Mesendoderm (in vitro differentiated cells): ENCODE measurements around the gene MID2.
"Not testable (repeated sequence)": the region's sequence is repeated elsewhere in the genome, so short reads cannot be mapped to it uniquely, and the experiment has no call there.

Experiments
- DNase-seq: peaks from one replicate; pipeline ENCODE4 v3.0.0; 2013
- H2AK5ac ChIP-seq: 2 replicates; pipeline ENCODE4 v1.6.1; 2013; ENCODE audit warnings: low read length, inconsistent platforms
- H2BK120ac ChIP-seq: 2 replicates; pipeline ENCODE4 v1.6.1; 2013; ENCODE audit warnings: low read depth, mild to moderate bottlenecking, low read length, moderate library complexity, mixed read lengths
- H2BK15ac ChIP-seq: replicated peaks from 2 replicates; pipeline ENCODE4 v1.6.1; 2013; ENCODE audit warnings: low read depth, mild to moderate bottlenecking, moderate library complexity
- H2BK5ac ChIP-seq: 2 replicates; pipeline ENCODE4 v1.6.1; 2013; ENCODE audit warnings: low read length, inconsistent platforms
- H3K18ac ChIP-seq: 2 replicates; pipeline ENCODE4 v1.6.1; 2013; ENCODE audit warnings: mild to moderate bottlenecking, low read length, mixed read lengths
- H3K23ac ChIP-seq: one replicate; pipeline ENCODE4 v1.6.1; 2013; ENCODE audit warnings: low read length
- H3K27ac ChIP-seq: 2 replicates; pipeline ENCODE4 v1.5.1; 2013; ENCODE audit warnings: low read depth, mild to moderate bottlenecking, inconsistent platforms, low read length, moderate library complexity
- H3K27me3 ChIP-seq: 2 replicates; pipeline ENCODE4 v1.6.1; 2013; ENCODE audit warnings: low read length, control low read depth, mild to moderate bottlenecking, inconsistent platforms; ENCODE audit not compliant: insufficient read depth, poor library complexity
- H3K36me3 ChIP-seq: 2 replicates; pipeline ENCODE4 v1.6.1; 2013; ENCODE audit warnings: low read length, inconsistent platforms; ENCODE audit not compliant: control insufficient read depth, insufficient read depth
- H3K4ac ChIP-seq: one replicate; pipeline ENCODE4 v1.6.1; 2013; ENCODE audit warnings: low read depth, mild to moderate bottlenecking, low read length, moderate library complexity
- H3K4me1 ChIP-seq: 2 replicates; pipeline ENCODE4 v1.6.1; 2013; ENCODE audit warnings: low read depth, low read length, inconsistent platforms; ENCODE audit not compliant: control insufficient read depth
- H3K4me2 ChIP-seq: 2 replicates; pipeline ENCODE4 v1.6.1; 2013; ENCODE audit warnings: low read length
- H3K4me3 ChIP-seq: 2 replicates; pipeline ENCODE4 v1.5.1; 2013; ENCODE audit warnings: mild to moderate bottlenecking, low read length
- H3K56ac ChIP-seq: one replicate; pipeline ENCODE4 v1.6.1; 2013; ENCODE audit warnings: low read length
- H3K79me1 ChIP-seq: 2 replicates; pipeline ENCODE4 v1.6.1; 2013; ENCODE audit warnings: low read length, inconsistent platforms
- H3K79me2 ChIP-seq: 2 replicates; pipeline ENCODE4 v1.6.1; 2013; ENCODE audit warnings: mild to moderate bottlenecking, low read length; ENCODE audit not compliant: control insufficient read depth, insufficient read depth
- H3K9ac ChIP-seq: 2 replicates; pipeline ENCODE4 v1.6.1; 2013; ENCODE audit warnings: low read length, inconsistent platforms
- H4K5ac ChIP-seq: one replicate; pipeline ENCODE4 v1.6.1; 2013; ENCODE audit warnings: low read length
- H4K8ac ChIP-seq: one replicate; pipeline ENCODE4 v1.6.1; 2013; ENCODE audit warnings: low read depth, mild to moderate bottlenecking, control low read depth, low read length, moderate library complexity
- WGBS: extraction: QIAGEN DNeasy Blood & Tissue Kit; methylation state at CpG from one replicate; pipeline ENCODE4 v1.1.7; 2013; ENCODE audit warnings: low lambda C conversion rate, missing lambda C conversion rate; ENCODE audit not compliant: insufficient coverage; ENCODE audit errors: extremely low coverage; 5-methylcytosine and 5-hydroxymethylcytosine counted together

Gene MID2

DNA sequence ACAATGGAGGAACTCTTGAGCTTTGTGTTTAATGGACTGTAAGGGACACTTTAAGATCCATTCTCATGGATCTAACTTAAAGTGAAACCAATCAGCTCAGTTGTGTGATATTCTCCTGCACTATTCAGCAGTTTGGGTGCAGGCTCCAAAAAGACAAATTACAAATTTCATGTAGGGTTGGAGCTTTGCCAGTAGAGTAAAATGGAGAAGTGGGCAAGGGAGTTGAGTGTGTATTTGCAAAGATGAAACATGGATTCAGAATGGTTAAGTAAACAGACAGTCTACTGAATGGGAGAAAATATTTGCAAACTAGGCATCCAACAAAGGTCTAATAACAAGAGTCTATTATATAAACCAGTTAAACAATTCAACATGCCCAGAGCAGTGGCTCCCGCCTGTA, 21.2 kb upstream of the MID2 start:
- no peak for DNase-seq
- WGBS = no CpG with 5 or more reads among the region's 1 CpG
- no peak overlapping the region for H2BK120ac ChIP-seq
- no peak overlapping the region for H3K9ac ChIP-seq
- H3K79me1 ChIP-seq = no peaks in the 10 kb centered on the region
- H2BK5ac ChIP-seq = no peak overlapping the region
- no peak overlapping the region for H3K23ac ChIP-seq
- no peaks in the 10 kb centered on the region for H3K79me2 ChIP-seq
- no peak overlapping the region for H3K4me3 ChIP-seq
- no peaks in the 10 kb centered on the region for H3K27me3 ChIP-seq
- no peak overlapping the region for H3K18ac ChIP-seq
- H3K4me2 ChIP-seq = no peak overlapping the region
- no peak overlapping the region for H3K4ac ChIP-seq
- no peaks in the 10 kb centered on the region for H3K4me1 ChIP-seq
- no peak overlapping the region for H4K8ac ChIP-seq
- H3K36me3 ChIP-seq = no peaks in the 10 kb centered on the region
- no peak overlapping the region for H4K5ac ChIP-seq
- no peak overlapping the region for H2AK5ac ChIP-seq
- H2BK15ac ChIP-seq = no peak overlapping the region
- no peak overlapping the region for H3K56ac ChIP-seq
- H3K27ac ChIP-seq = no peak overlapping the region

DNA sequence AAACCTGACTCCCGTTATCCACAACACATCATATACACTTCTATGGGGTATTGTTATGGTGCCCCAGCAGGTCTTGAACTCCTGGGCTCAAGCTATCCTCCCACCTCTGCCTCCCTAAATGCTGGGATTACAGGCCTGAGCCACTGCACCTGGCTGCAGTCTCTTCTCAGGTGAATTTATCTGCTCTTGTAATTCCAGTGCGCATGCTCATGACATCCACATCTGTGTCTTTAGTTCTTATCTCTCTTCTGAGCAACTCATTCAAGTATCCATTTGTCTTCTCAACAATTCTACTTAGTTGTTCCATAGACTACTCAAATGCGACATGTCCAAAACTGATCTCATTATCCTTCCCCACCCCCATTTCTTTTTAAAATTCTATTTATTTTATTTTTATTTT, 20.5 kb upstream of the MID2 start:
- H3K4me1 ChIP-seq = no peaks in the 10 kb centered on the region
- H3K4ac ChIP-seq = no peak overlapping the region
- H4K5ac ChIP-seq = no peak overlapping the region
- no peaks in the 10 kb centered on the region for H3K79me1 ChIP-seq
- no peak overlapping the region for H4K8ac ChIP-seq
- H3K27ac ChIP-seq = no peak overlapping the region
- no peak overlapping the region for H2AK5ac ChIP-seq
- H3K36me3 ChIP-seq = no peaks in the 10 kb centered on the region
- no peak overlapping the region for H3K4me3 ChIP-seq
- H3K18ac ChIP-seq = no peak overlapping the region
- no peak overlapping the region for H2BK15ac ChIP-seq
- H2BK120ac ChIP-seq = no peak overlapping the region
- H3K9ac ChIP-seq = no peak overlapping the region
- H2BK5ac ChIP-seq = no peak overlapping the region
- H3K27me3 ChIP-seq = no peaks in the 10 kb centered on the region
- H3K4me2 ChIP-seq = no peak overlapping the region
- no peak overlapping the region for H3K23ac ChIP-seq
- 100% methylated on average over 1 of the region's 3 CpGs for WGBS
- DNase-seq = no peak
- H3K56ac ChIP-seq = no peak overlapping the region
- no peaks in the 10 kb centered on the region for H3K79me2 ChIP-seq

DNA sequence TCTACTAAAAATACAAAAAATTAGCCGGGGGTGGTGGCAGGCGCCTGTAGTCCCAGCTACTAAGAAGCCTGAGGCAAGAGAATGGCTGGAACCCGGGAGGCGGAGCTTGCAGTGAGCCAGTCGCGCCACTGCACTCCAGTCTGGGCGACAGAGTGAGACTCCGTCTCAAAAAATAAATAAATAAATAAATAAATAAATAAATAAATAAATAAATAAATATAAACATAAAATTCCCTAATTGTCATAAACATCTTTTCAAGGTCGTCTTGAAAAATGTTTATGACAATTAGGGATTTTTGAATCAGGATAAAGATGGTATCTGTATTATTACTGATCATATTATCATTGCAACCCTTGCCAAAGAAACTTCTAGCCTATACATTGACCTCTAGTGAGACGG, 15.6 kb upstream of the MID2 start:
- H3K4me2 ChIP-seq, H3K27ac ChIP-seq, DNase-seq, H3K4me1 ChIP-seq, H3K18ac ChIP-seq, H2AK5ac ChIP-seq, H3K23ac ChIP-seq, H3K27me3 ChIP-seq, H3K79me2 ChIP-seq, H2BK5ac ChIP-seq, H4K8ac ChIP-seq, H4K5ac ChIP-seq, H3K4ac ChIP-seq, H3K36me3 ChIP-seq, H3K9ac ChIP-seq, H2BK15ac ChIP-seq, H3K56ac ChIP-seq, H2BK120ac ChIP-seq, H3K79me1 ChIP-seq, H3K4me3 ChIP-seq: not testable (repeated sequence)
- no CpG with 5 or more reads among the region's 10 CpGs for WGBS

DNA sequence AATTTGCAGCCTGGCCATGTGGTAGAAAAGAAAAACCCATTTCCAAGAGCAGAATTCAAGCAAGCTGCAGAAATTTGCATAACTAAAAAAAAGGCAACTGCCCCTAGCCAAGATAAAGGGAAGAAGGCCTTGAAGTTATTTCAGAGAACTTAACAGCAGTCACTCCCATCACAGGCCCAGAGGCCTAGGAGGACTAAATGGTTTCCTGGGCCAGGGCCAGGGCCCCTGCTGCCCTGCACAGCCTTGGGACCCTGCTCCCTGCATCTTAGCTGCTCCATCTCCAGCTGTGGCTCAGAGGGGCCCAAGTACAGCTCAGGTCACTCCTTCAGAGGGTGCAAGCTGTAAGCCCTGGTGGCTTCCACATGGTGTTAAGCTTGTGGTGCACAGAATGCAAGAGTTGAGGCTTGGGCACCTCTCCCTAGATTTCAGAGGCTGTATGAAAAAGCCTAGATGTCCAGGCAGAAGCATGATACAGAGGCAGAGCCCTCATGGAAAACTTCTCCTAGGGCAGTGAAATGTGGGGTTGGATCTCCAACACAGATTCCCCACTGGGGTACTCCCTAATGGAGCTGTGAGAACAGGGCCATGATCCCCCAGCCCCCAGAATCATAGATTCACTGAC, 6.7 kb upstream of the MID2 start:
- H4K5ac ChIP-seq = no peak overlapping the region
- H3K18ac ChIP-seq = no peak overlapping the region
- no peak overlapping the region for H3K9ac ChIP-seq
- no peak overlapping the region for H2BK120ac ChIP-seq
- H2BK15ac ChIP-seq = no peak overlapping the region
- no peak overlapping the region for H3K4me3 ChIP-seq
- no peaks in the 10 kb centered on the region for H3K4me1 ChIP-seq
- no peak overlapping the region for H2AK5ac ChIP-seq
- H3K27me3 ChIP-seq = no peaks in the 10 kb centered on the region
- no peak overlapping the region for H3K4me2 ChIP-seq
- H3K36me3 ChIP-seq = no peaks in the 10 kb centered on the region
- H3K23ac ChIP-seq = no peak overlapping the region
- no peak overlapping the region for H3K56ac ChIP-seq
- H3K79me1 ChIP-seq = no peaks in the 10 kb centered on the region
- H4K8ac ChIP-seq = no peak overlapping the region
- H3K27ac ChIP-seq = no peak overlapping the region
- no peak overlapping the region for H3K4ac ChIP-seq
- no peaks in the 10 kb centered on the region for H3K79me2 ChIP-seq
- DNase-seq = no peak
- no peak overlapping the region for H2BK5ac ChIP-seq

DNA sequence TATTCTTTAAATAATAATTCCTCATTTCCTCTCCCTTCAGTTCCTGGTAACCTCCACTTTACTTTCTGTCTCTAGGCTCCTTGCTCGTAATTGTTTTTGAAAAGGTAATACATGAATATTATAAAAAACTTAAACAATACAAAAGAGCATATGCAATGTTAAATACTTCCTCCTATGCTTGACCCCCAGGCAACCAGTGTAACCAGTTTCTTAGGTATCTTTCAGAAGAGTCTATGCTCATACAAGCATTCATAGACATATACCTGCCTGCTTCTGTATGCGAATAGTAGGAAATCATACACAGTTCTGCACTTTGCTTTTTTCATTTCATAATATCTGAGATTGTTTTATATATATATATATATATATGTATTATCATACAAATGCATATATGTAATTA, 2.6 kb upstream of the MID2 start:
- H4K5ac ChIP-seq = no peak overlapping the region
- H3K56ac ChIP-seq = no peak overlapping the region
- no peak overlapping the region for H3K27ac ChIP-seq
- H3K79me1 ChIP-seq = no peaks in the 10 kb centered on the region
- no peak overlapping the region for H3K4me2 ChIP-seq
- no peak overlapping the region for H2AK5ac ChIP-seq
- no peak overlapping the region for H4K8ac ChIP-seq
- WGBS = no CpG with 5 or more reads among the region's 2 CpGs
- no peak overlapping the region for H2BK120ac ChIP-seq
- no peak for DNase-seq
- H3K9ac ChIP-seq = no peak overlapping the region
- no peak overlapping the region for H2BK5ac ChIP-seq
- no peaks in the 10 kb centered on the region for H3K4me1 ChIP-seq
- H3K4ac ChIP-seq = no peak overlapping the region
- no peak overlapping the region for H3K4me3 ChIP-seq
- no peaks in the 10 kb centered on the region for H3K27me3 ChIP-seq
- no peak overlapping the region for H3K23ac ChIP-seq
- H3K79me2 ChIP-seq = no peaks in the 10 kb centered on the region
- no peak overlapping the region for H2BK15ac ChIP-seq
- no peaks in the 10 kb centered on the region for H3K36me3 ChIP-seq
- H3K18ac ChIP-seq = no peak overlapping the region

DNA sequence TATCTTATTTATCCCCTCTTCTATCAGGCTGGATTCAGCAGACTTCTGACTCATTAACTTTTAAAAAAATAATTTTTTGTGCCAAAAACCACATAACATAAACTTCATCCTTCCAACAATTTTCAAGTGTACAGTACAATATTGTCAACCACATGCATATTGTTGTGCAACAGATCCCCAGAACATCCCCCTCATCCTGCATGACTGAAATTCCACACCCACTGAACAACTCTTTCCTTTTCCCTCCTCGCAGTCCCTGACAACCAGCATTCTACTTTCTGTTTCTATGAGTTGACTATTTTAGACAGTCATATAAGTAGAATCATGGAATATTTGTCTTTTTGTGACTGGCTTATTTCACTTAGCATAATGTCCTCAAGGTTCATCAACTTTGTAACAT, 2.2 kb upstream of the MID2 start:
- H4K5ac ChIP-seq = no peak overlapping the region
- no peaks in the 10 kb centered on the region for H3K36me3 ChIP-seq
- WGBS = no CpG with 5 or more reads among the region's 1 CpG
- H3K9ac ChIP-seq = no peak overlapping the region
- no peaks in the 10 kb centered on the region for H3K79me1 ChIP-seq
- DNase-seq = no peak
- H2BK15ac ChIP-seq = no peak overlapping the region
- H3K23ac ChIP-seq = no peak overlapping the region
- no peaks in the 10 kb centered on the region for H3K4me1 ChIP-seq
- H3K4ac ChIP-seq = no peak overlapping the region
- no peaks in the 10 kb centered on the region for H3K27me3 ChIP-seq
- H3K4me3 ChIP-seq = no peak overlapping the region
- no peak overlapping the region for H2AK5ac ChIP-seq
- no peak overlapping the region for H3K27ac ChIP-seq
- no peak overlapping the region for H2BK5ac ChIP-seq
- no peak overlapping the region for H3K56ac ChIP-seq
- H3K18ac ChIP-seq = no peak overlapping the region
- H3K4me2 ChIP-seq = no peak overlapping the region
- H2BK120ac ChIP-seq = no peak overlapping the region
- no peak overlapping the region for H4K8ac ChIP-seq
- no peaks in the 10 kb centered on the region for H3K79me2 ChIP-seq
